Aorta (tissue), 5 donors: ENCODE data around the gene SAFB2. TPM values are rescaled to one million over a fixed set of nuclear protein-coding genes. Genes with fewer than 3 reads are reported as not detected.
A peak's percentile ranks its signal among the peaks of the same experiment; 100 is the strongest.

Source experiments
- ATAC-seq: fragments of 200-7000 bp; cut with Tn5 transposase; one replicate; pipeline ENCODE4 v1.9.1; 2022; ENCODE audit warnings: moderate library complexity; ENCODE audit not compliant: low FRiP score
- DNase-seq, 2 donors: peaks; one replicate each; pipeline ENCODE4 v3.0.0-alpha.2; 2020
- H3K27ac ChIP-seq, 2 donors: one replicate each; pipeline ENCODE4 v1.5.1; 2013; ENCODE audit warnings: low read length in 2 of 2, mild to moderate bottlenecking in 2 of 2, moderate library complexity in 2 of 2, control low read depth in 1 of 2, inconsistent platforms in 1 of 2, low read depth in 1 of 2
- H3K27me3 ChIP-seq, 2 donors: one replicate each; pipeline ENCODE4 v1.6.1; 2013; ENCODE audit warnings: control low read depth in 1 of 2, low read length in 1 of 2, mild to moderate bottlenecking in 1 of 2, moderate library complexity in 1 of 2; ENCODE audit not compliant: insufficient read depth in 2 of 2, control insufficient read depth in 1 of 2
- H3K36me3 ChIP-seq, 2 donors: one replicate each; pipeline ENCODE4 v1.6.1; 2013; ENCODE audit warnings: control low read depth in 1 of 2, low read length in 1 of 2, mild to moderate bottlenecking in 1 of 2; ENCODE audit not compliant: insufficient read depth in 2 of 2, control insufficient read depth in 1 of 2
- H3K4me1 ChIP-seq, 2 donors: one replicate each; pipeline ENCODE4 v1.6.1; 2013; ENCODE audit warnings: low read length in 2 of 2, control low read depth in 1 of 2, mild to moderate bottlenecking in 1 of 2, moderate library complexity in 1 of 2; ENCODE audit not compliant: insufficient read depth in 2 of 2, control insufficient read depth in 1 of 2
- H3K4me3 ChIP-seq, 2 donors: one replicate each; pipeline ENCODE4 v1.5.1; 2013; ENCODE audit warnings: low read length in 2 of 2, control low read depth in 1 of 2, mild to moderate bottlenecking in 1 of 2
- H3K9me3 ChIP-seq: one replicate; pipeline ENCODE4 v1.6.1; 2013; ENCODE audit warnings: mild to moderate bottlenecking, low read length; ENCODE audit not compliant: control insufficient read depth
- WGBS, 2 donors: extraction: QIAGEN DNeasy Blood & Tissue Kit; methylation state at CpG; one replicate each; pipeline ENCODE4 v1.1.7; 2013; 5-methylcytosine and 5-hydroxymethylcytosine counted together
- intact Hi-C, 2 donors: fragments of 100-400 bp; cut with DNase I; formaldehyde crosslinking; loops; one replicate each; pipeline versions ENCODE4 v1.14.2 to v1.15.0; 2022
- polyA plus RNA-seq, 2 donors: library from polyadenylated mRNA; stranded (reverse); fragments of 200-250 nt; gene quantifications; one replicate each; pipeline ENCODE4 v1.2.3, GENCODE V29; 2013
- total RNA-seq, 2 donors: library from RNA; stranded (reverse); fragmentation: NEBNext Ultra II Directional; extraction: Animal tissue kit (Norgen Biotek cat#: 25700); gene quantifications; one replicate each; pipeline ENCODE4 v1.2.1, GENCODE V29; 2021
- donor health status: healthy with polysubstance abuse.
- donor health status: Bipolar disorder and iron deficiency.
- donor health status: DM: no; HTN: no; CAD: no.
- donor health status: DM: no; HTN: no; CAD: no.
- donor health status: DM: yes; HTN: yes; CAD: no.

SAFB2 gene
- total and polyA plus RNA-seq, 4 donors, result 26.7 to 113 (median 74.7) TPM

DNA sequence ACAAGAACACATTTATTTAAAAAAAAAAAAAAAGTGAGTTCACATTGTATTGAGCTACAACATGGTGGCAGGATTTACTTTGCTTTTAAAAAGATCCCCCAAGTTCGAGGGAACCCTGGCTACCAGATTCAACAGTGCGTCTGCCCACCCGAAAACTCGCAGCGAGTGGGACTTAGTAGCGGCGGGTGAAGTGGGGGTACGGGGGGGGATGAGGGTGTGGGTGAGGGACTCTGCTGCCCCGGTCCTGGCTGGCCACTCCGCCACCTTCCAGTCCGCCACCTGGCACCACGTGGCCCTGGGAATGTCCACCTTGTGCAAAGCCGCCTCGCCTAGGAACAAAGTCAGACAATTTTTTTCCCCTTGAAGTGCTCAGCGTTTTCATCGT is 35.5 kb downstream of the SAFB2 start:
- intact Hi-C loops, result no loop called here
- Histone ChIP-seq H3K27me3 (no peaks in the 10 kb centered on the region), H3K4me1 (no peaks in the 10 kb centered on the region), H3K4me3 (no peak overlapping the region), H3K27ac (no peak overlapping the region), H3K9me3 (no peaks in the 10 kb centered on the region), H3K36me3 (peaks cover 0 to 3% of the 10 kb centered on the region in 2 donors)
- peak in 1 of 2 donors; percentile 72 for DNase-seq
- ATAC-seq, result no peak
- 92 to 95% methylated on average over 16 of the region's 16 CpGs for WGBS, 2 donors

DNA sequence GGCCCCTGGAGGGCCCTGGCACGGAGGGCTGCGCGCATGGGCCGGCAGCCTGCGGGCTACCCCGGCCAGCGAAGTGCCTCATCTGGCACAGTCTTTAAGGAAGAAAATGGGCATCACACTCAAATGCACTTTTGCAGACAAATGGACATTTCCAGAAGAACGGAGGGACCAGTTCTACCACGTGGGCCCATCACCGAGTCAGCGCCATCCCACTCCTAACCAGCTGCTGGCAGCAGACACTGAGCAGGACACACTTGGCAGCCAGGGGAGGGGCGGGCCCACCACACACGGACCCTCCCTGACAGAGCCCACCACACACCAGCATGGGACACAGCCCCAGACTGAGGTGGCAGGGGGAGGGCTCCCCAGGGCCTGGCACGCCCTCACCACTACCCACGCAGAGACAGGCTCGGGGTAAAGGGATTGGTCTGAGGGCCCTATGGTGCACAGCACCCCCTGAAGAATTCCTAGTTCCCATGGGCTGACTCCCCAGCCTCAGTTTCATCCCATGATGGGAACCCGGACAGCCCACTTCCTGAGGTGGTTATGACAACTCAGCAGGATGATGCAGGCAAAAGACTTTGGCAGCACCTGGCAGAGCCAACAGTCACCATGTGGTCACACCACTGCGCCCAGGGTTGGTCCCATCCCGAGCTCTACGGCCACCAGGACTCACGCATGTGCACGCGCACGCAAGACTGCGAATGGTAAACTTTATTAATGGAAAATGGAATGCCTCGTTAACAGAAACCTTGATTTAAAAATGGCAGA is 36.1 kb downstream of the SAFB2 start:
- 54 to 57% methylated on average over 26 of the region's 26 CpGs for WGBS, 2 donors
- DNase-seq (peak in 1 of 2 donors; percentile 48), ATAC-seq (no peak)
- intact Hi-C loops, result no loop called here
- Histone ChIP-seq H3K4me3 (no peak overlapping the region), H3K36me3 (peaks cover 0 to 3% of the 10 kb centered on the region in 2 donors), H3K27me3 (no peaks in the 10 kb centered on the region), H3K9me3 (no peaks in the 10 kb centered on the region), H3K4me1 (no peaks in the 10 kb centered on the region), H3K27ac (no peak overlapping the region)

DNA sequence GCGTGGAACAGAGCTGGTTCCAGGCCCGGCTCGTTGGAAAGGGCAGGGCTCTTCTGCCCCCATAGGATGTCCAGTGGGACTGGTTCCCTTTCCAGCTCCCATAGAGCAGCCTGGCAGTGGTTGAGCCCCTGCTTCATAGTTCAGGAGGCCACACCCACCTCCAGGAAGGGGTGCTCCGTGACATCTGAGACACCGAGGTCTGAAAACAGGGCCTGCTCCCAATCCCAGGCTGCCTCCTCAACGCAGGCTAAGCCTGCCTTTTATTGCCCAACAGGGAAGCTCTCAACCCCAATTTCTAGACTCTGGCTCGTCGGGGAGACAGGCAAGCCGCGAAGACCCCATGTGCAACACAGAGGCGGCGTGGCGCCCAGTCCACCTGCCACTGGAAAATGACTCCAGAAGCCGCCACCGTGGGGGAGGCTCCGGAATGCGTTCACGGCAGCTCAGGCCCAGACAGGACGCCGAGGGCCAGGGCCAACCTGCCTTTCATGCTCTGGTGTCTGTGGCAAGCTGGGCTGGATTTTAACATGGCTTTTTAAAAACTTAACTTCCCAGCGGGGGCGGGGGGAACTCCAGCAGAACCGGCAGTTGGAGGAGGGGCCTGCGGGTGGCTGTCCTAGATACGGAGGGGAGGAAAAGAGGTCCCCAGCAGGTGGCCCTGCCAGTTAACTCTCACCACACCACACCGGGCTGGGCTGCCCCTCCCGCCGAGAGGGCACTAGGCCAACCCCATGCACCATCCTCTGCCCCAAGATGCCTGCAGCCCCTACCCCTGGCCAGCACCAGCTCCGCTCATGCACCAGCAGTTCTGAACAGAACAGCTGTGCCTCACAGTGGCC is 36.9 kb downstream of the SAFB2 start:
- peak; percentile 29 for ATAC-seq
- 15 to 20% methylated on average over 27 to 29 of the region's 29 CpGs for WGBS, 2 donors
- H3K4me1 ChIP-seq, result no peaks in the 10 kb centered on the region
- H3K27me3 ChIP-seq, result no peaks in the 10 kb centered on the region
- H3K27ac ChIP-seq, result peak overlapping the region in 1 of 2 donors; percentile 10
- peaks cover 0 to 3% of the 10 kb centered on the region in 2 donors for H3K36me3 ChIP-seq
- intact Hi-C loops, result no loop called here
- no peak overlapping the region for H3K4me3 ChIP-seq
- no peaks in the 10 kb centered on the region for H3K9me3 ChIP-seq
- peak; percentile 59 to 76 for DNase-seq

DNA sequence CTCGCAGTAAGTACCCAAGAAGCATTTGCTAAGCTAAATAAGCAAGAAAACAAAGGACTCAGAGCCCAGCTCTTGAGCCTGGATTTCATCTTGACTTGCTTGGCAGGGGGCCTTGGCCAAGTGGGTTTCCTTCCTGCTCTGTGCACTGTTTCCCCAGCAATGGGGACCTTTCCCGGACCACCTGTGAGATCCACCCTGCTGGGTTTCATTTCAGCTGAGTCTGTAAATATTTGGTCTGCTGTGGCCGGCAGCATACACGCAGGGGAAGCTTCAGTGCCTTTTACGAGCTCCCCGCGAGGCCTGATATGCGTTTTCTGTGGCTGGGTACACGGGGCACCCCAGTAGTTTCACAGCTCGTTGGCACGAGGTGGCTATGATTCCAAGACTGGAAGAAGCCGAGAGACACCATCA is 42.4 kb downstream of the SAFB2 start:
- Histone ChIP-seq H3K4me3 (no peak overlapping the region), H3K27me3 (no peaks in the 10 kb centered on the region), H3K9me3 (no peaks in the 10 kb centered on the region), H3K36me3 (no peaks in the 10 kb centered on the region), H3K4me1 (no peaks in the 10 kb centered on the region), H3K27ac (no peak overlapping the region)
- ATAC-seq (no peak), DNase-seq (no peak)
- intact Hi-C loops, result no loop called here
- WGBS, 2 donors, result 70 to 73% methylated on average over 12 of the region's 12 CpGs

DNA sequence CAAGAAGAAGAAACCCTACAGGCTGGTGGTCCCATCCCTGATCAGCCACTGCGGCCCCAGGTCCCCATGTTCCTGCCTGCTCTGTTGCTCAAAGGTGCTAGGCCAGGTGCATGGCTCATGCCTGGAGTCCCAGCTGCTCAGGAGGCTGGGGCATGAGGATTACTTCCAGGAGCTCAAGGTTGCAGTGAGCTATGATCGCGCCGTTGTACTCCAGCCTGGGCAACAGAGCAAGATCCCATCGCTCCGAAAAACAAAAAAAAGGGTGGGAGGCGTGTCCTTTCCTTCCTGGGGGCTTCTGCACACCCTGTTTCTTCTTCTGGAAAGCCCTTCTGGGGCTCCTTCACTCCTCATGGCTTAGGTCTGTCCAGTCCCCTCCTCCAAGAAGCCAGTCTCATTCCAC is 42.9 kb downstream of the SAFB2 start:
- DNase-seq (no peak), ATAC-seq (no peak)
- Histone ChIP-seq H3K36me3 (no peaks in the 10 kb centered on the region), H3K4me1 (no peaks in the 10 kb centered on the region), H3K27me3 (no peaks in the 10 kb centered on the region), H3K4me3 (no peak overlapping the region), H3K9me3 (no peaks in the 10 kb centered on the region), H3K27ac (no peak overlapping the region)
- WGBS, 2 donors, result 96% methylated on average over 7 of the region's 7 CpGs
- intact Hi-C loops, result loop anchor here in 1 of 2 donors (5.0 kb wide), 1 partner anchor 532 kb away; no protein-coding TSS in a partner anchor

DNA sequence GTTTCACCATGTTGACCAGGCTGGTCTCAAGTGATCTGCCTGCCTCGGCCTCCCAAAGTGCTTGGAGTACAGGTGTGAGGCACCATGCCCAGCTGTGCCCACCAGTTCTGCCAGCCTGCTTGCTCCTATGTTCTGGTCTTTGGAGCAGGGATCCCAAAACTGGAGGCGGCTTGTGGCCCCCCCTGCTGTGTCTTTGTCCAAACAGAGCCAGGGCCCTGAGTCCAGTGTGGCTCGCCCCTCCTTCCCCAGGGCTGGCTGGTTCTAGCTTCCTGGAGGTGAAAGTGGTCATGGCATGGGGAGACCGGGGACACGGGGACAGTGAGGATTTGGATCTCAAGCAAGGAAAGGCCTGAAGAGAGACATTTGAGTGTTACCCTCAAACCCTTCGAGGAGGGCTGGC is 43.3 kb downstream of the SAFB2 start:
- no peaks in the 10 kb centered on the region for H3K27me3 ChIP-seq
- intact Hi-C loops, result loop anchor here in 1 of 2 donors (5.0 kb wide), 1 partner anchor 532 kb away; no protein-coding TSS in a partner anchor
- DNase-seq, result no peak
- H3K4me3 ChIP-seq, result no peak overlapping the region
- H3K36me3 ChIP-seq, result no peaks in the 10 kb centered on the region
- H3K9me3 ChIP-seq, result no peaks in the 10 kb centered on the region
- 91 to 93% methylated on average over 6 of the region's 6 CpGs for WGBS, 2 donors
- no peaks in the 10 kb centered on the region for H3K4me1 ChIP-seq
- H3K27ac ChIP-seq, result no peak overlapping the region
- no peak for ATAC-seq

DNA sequence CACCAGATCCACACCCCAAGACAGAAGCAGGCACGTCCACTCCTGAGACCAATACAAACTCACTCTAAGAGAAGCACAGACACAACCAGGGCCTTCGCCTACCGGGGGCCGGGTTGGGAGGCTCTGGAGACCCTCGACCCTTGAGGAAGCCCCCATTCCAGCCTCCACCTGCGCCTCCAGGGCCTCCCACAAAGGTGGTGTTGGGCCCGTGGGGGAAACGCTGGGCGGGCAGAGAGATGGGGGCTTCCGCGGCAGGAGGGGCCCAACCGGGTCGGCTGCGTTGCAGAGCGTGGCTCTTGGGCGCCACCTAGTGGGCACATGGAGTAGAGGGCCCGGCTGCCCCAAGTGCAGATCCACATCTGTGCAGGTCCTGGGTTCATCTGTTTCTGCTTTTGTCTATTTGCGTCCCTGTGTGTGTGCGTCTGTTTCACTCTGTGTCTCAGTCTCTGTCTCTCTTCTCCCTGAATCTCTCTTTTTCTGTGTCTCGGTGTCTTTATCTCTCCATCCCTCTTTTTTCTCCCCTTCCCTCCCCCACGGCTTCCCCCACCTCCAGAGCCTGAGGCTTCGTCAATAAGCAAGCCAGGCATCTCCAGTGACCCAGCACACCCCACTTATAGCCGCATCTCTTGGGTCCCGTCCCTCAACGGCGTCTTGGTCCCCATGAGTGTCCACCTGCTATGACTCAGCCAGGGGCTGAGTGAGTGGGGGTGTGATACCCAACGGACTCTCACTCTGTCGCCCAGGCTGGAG is 44.3 kb downstream of the SAFB2 start:
- peak; percentile 90 for ATAC-seq
- H3K27ac ChIP-seq, result no peak overlapping the region
- DNase-seq, result peak; percentile 66 to 92

DNA sequence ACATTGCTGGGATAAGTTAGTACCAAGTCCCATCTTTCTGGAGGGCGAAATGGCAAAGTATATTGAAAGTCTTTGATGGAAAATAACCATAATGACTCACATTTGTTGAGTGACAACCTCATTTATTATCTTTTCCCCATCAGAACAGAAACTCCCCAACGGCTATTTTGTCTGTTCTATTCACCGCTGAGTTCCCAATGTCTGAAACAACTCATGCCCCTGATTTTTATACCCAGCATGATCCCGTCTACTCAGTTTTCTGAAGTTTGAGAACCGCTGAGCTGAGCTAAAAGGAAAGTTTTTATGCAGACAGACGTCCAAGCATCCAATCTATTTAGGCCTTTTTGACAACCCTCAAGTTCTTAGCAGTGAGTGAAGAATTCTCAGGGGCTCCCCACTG is 47.0 kb downstream of the SAFB2 start:
- H3K9me3 ChIP-seq, result no peaks in the 10 kb centered on the region
- H3K27me3 ChIP-seq, result no peaks in the 10 kb centered on the region
- H3K4me1 ChIP-seq, result no peaks in the 10 kb centered on the region
- DNase-seq (no peak), ATAC-seq (no peak)
- H3K4me3 ChIP-seq, result no peak overlapping the region
- H3K36me3 ChIP-seq, result no peaks in the 10 kb centered on the region
- no peak overlapping the region for H3K27ac ChIP-seq
- WGBS, 2 donors, result 84% methylated on average over 6 of the region's 6 CpGs
- intact Hi-C loops, result loop anchor here in 1 of 2 donors (5.0 kb wide), 1 partner anchor 528 kb away; no protein-coding TSS in a partner anchor

More for the DNA sequence above, 44.3 kb downstream of the SAFB2 start:
- Histone ChIP-seq H3K9me3 (no peaks in the 10 kb centered on the region), H3K36me3 (no peaks in the 10 kb centered on the region), H3K27me3 (no peaks in the 10 kb centered on the region), H3K4me3 (no peak overlapping the region), H3K4me1 (no peaks in the 10 kb centered on the region)
- intact Hi-C loops, result loop anchor here (1.0 to 5.0 kb wide), 2 partner anchors 530 to 531 kb away; no protein-coding TSS in a partner anchor
- WGBS, 2 donors, result 18 to 19% methylated on average over 28 of the region's 28 CpGs
